COLO829 (cell line): Measurements from ENCODE around the gene ATP5MC3.
A peak's percentile ranks its signal among the peaks of the same experiment; 100 is the strongest.
"Not testable (repeated sequence)": the region's sequence is repeated elsewhere in the genome, so short reads cannot be mapped to it uniquely, and the experiment has no call there.

Experiments
- DNase-seq: peaks from one replicate; pipeline ENCODE4 v3.0.0; 2012; ENCODE audit warnings: low spot score

Gene ATP5MC3

DNA sequence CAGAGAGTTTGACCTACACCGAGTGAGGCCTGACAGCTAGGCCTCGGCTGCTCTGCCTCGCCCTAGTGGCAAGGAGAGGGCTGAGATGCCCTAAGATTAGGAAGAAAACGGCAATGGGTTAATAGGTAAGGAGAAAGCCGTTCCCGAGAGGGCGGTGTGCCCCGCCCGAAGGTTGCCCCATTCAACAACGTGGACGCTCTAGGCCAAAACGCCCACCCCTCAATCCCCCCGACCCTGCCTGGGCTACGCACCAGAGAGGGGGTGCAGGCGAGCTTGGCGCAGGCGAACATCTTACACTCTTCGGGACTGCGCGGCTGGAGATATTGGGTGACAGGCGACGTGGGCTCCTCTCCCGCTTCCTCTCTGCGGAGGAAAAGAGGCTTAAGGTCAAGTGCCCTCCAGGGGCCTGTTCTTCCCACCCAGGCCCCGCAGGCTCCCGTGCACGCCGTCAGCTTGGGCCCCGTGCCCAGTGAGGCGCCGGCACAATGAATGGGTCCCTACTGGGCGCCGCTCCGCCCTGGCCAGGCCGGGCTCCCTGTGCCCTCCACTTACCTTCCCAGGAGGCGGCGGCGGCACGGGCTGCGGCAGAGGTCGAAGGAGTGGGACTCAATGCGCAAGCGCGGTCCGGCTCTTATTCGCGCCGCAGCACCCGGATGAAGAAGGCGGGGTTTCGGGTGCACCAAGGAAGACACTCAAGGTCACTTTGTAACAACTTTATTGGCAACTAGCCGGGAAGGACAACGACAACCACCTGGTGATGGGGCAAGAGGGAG, at the start of gene ATP5MC3:
TSS of gene ATP5MC3 (minus strand) at position 607 of the 773 bp plus-strand sequence. CDS start at position 290, 317 bp downstream.
- peak; percentile 98 for DNase-seq

- not testable (repeated sequence) for DNase-seq
Observed at GRCh38 chr2:175228601-175229000, 47.1 kb upstream of the ATP5MC3 start.

DNA sequence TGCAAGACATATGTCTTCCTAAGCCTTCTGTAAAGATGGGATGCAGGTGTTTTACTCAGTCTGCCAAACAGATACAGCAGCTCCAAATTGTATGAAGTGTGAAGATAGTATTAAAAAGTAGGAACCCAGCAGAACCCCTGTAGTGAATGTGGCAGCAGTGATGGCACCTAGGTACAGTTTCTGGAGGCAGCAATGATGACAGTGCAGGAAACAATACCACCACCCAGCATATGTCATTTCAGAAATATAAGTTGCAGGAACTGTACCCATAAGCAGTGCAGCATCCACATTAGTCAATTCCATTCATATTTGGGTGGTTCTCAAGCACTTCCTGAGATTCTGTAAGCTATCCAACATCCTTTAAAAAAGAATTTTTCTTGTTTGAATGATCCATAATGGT, 46.7 kb upstream of the ATP5MC3 start:
- no peak for DNase-seq

GRCh38 chr2:175227393-175227792, 45.9 kb upstream of the ATP5MC3 start:
- DNase-seq: no peak

- DNase-seq: no peak
Observed at GRCh38 chr2:175220075-175220474, 38.6 kb upstream of the ATP5MC3 start.

DNA sequence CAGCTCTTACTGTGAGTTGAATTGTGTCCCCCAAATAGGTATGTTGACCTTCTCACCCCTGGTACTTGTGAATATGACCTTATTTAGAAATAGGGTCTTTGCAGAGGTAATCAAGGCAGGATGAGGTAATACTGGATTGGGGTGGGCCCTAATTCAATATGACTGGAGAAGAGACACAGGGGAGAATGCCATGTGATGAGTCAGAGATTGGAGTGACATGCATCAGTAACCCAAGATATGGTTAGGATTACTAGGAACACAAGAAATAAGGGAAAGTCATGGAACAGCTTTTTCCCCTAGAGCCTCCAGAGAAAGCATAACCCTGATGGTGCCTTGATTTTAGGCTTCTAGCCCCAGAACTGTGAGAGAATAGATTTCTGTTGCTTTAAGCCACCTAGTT, 37.0 kb upstream of the ATP5MC3 start:
- no peak for DNase-seq

- no peak for DNase-seq
Observed at GRCh38 chr2:175207741-175208438, 26.4 kb upstream of the ATP5MC3 start.

DNA sequence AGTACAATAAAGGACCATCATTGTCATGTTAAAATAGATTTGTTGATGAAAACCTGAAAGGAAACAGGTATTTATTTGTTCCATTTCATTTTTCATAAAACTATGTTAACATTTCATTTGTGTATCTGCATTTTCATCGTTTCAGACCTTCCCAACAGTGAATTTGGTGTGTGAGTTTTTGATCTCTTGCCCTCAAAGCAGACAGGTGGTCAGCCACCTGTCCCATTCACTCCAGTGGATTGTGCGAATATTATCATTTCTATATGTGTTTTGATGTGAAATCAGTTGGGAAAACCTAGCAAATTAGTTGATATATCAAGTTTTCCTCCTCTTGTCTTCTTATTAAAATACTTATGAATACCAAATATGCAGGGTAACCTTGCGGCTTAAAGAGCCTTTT, 25.4 kb upstream of the ATP5MC3 start:
- no peak for DNase-seq

GRCh38 chr2:175205523-175205922, 24.0 kb upstream of the ATP5MC3 start:
- DNase-seq: no peak

DNA sequence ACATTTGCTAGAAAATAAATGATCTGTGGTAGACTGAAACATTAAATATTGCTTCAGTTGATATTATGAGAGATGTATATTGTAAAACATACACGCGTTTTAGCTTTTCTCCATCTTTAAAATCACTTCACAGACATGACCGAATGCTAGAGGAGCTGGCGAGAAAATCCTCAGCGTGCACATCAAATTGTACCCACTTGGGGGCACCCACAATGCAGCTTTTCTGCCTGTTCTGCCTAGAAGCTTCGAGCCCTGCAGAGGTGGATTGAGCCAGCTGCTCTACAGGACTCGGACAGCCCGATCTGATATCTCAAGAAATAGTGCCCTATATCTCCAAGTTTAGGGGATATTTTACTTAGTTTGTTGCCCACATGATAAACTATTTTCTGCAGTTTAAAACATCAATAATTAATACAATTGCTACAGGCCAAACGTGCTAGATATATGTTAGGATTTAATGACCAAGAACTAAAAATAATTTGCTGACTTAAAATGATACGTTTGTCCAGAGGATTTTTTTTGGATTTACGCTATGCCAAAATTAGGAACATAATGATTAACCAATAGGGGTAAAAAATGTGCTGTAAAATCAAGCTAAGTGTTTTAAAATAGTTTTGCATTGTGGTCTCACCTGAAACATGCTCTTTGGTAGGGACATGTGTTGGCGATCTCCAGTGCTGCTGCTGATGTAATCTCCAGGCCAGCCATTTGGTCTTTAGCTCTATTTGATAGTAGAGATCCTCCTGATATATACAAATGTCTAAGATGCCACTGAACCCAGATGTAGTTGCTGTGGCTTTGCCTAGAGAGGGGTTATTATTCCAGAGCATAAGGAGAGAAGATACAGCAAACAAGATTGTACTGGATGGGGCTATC, 22.3 kb upstream of the ATP5MC3 start:
- DNase-seq: peak; percentile 50

DNA sequence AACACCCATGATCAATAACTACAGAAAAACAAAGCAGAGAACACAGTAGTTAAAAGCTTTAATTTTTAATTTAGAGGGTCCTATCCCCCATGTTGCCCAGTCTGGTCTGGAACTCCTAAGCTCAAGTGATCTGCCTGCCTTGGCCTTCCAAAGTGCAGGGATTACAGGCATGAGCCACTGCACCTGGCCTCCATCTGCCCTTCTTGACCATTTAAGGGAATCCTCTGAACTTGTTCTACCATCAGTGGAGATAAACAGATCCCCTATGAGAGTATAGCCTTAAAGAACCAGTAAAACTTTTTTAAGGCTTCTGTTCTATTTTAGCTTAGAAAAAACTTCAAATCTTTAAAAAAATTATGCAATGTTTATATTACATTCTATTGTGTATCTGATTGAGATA, 13.5 kb upstream of the ATP5MC3 start:
- no peak for DNase-seq

GRCh38 chr2:175188761-175189160, 7.3 kb upstream of the ATP5MC3 start:
- DNase-seq: no peak

GRCh38 chr2:175187378-175187777, 5.9 kb upstream of the ATP5MC3 start:
- DNase-seq: no peak

DNA sequence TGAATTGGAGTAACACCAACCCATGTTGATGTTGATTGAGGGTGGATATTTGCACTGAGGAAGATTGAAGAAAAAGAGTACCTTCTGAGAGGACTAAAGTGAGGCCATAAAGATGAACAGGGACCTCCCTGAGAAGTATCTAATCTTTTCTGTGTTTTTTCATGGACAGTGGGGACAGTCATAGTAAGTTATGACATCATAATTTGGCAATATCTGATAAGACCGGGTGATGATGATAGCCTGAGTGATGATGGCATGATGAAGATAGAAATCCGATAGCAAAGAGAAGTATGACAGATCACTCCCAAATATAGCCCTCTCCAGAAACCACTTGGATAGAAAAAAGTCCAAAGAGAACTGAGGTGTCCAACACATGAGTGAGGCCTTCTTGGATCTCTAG, 2.2 kb upstream of the ATP5MC3 start:
- DNase-seq: no peak

DNA sequence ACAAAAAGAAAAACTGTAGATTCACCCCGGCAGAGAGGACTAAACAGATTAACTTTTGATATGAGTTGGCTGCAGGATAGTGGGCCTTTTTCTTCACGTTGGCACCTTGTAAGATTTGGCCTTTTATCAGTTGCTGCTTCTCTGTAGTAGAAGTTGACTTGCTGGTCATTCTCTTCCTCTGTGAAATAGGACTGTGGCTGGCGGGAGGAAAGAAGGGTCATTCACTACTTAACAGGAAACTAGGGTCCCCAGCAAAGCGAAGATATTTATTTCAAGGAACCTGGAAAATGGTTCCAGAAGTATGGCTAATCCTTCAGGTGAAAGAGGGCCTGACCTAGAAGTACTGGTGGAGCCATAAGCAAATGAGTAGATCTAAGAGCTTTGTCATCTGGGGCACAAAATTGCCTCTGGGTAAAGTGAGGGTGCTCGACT, 383 bp upstream of the ATP5MC3 start:
- no peak for DNase-seq

- peak; percentile 36 for DNase-seq
Observed at GRCh38 chr2:175180701-175181103, 808 bp downstream of the ATP5MC3 start.

DNA sequence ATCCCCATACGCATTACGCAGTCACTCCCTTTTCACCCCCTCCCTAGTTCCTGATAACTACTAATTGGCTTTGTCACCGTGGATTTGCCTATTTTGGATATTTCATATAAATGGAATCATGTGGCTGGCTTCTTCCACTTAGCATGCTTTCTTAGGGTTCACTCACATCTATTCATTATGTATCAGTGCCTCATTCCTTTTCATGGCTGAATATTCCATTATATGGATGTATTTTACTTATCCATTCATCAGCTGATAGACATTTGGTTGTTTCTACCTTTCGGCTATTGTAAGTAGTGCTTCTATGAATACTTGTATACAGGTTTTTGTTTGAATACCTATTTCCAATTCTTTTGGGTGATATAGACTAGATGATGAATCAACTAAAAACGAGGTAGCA, 4.9 kb downstream of the ATP5MC3 start:
- no peak for DNase-seq

DNA sequence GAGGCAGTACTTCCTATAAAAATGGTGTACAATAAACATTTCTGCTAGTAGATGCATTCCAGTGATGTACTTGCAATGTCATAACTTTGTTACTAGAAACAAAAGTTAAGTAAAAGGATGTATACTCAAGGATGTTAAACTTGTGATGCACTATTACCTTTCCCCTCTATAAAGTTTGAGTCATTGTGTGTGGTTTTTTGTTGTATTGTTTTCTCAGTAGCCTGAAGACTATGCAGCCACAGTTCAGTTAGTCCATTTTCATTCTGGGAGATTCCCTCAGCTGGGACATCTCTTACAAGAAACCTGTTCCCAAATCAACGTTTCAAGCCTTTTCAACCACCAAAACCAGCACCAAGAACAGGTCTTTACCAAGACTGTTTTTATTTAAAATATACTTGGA, 5.6 kb downstream of the ATP5MC3 start:
- DNase-seq: no peak

- no peak for DNase-seq
Observed at GRCh38 chr2:175175320-175175719, 6.2 kb downstream of the ATP5MC3 start.

- no peak for DNase-seq
Observed at GRCh38 chr2:175170659-175171304, 10.7 kb downstream of the ATP5MC3 start.

DNA sequence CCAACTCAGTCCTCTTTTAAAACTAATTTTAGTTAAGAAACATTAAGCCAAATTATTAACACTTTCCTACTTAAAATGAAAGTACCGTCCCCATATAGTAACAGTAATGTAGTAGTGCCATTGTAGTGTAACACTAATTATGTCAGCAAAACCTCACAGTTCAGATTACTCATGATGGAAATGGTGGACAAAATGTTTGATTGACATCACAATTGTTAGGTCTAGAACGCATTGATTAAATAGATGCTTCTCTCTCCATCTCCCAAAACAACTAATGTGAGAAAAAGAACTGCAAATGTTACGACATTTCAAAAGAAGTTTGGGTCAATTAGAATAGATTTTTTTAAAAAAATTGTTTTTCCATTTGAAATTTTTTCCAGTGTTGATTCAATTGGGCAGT, 12.3 kb downstream of the ATP5MC3 start:
- no peak for DNase-seq

- DNase-seq: no peak
Observed at GRCh38 chr2:175168564-175168945, 13.0 kb downstream of the ATP5MC3 start.
